Stimulated activated CD8-positive, alpha-beta memory T cell treated with anti-CD3 and anti-CD28 coated beads, Interleukin-4, amount 100 ng/mL, for 48 hours (primary cell): ENCODE data around the gene PARVB.
A peak's percentile ranks its signal among the peaks of the same experiment; 100 is the strongest.
"Not testable (repeated sequence)": the region's sequence is repeated elsewhere in the genome, so short reads cannot be mapped to it uniquely, and the experiment has no call there.

Experiments
- DNase-seq: peaks from one replicate; pipeline ENCODE4 v3.0.0-alpha.2; 2020

PARVB gene

GRCh38 chr22:43999378-43999777, 24.7 kb upstream of the PARVB start:
- no peak for DNase-seq

DNA sequence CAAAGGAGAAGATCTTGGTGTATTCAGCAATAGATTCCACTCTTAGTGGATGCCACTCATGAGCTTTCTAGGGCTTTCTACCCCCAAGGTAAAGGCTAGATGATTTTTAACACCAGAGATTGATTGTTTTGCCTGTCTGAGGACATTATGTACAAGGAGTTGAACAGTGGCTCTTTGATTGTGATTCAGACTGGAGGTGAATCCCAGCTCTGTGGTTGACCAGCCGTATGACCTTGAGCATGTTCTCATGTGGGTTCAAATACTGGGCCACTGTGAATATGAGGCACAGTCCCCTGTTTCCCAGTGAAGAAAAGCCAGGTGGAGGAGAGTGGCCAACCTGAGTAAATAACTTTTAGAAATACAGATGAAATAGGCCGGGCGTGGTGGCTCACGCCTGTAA, 24.0 kb upstream of the PARVB start:
- DNase-seq = no peak

DNA sequence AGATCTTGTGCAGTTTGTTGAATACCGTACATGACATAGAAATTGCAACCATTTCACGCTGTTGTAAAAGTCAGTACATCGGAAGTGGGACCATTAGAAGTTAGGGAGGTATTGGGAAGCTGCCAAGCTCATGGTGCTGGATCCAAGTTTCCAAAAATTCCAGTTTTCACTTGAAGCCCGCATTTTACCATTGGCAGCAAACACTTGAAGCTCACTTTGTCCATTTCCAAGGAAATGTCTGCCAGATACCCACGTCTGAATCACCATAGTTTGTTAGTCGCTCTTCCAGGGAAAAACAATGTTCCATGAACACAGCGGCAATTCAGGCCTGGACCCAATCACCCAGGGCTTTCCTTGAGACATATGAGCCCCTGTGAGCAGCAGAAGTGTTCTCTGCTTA, 22.6 kb upstream of the PARVB start:
- no peak for DNase-seq

GRCh38 chr22:44002324-44002723, 21.8 kb upstream of the PARVB start:
- no peak for DNase-seq

DNA sequence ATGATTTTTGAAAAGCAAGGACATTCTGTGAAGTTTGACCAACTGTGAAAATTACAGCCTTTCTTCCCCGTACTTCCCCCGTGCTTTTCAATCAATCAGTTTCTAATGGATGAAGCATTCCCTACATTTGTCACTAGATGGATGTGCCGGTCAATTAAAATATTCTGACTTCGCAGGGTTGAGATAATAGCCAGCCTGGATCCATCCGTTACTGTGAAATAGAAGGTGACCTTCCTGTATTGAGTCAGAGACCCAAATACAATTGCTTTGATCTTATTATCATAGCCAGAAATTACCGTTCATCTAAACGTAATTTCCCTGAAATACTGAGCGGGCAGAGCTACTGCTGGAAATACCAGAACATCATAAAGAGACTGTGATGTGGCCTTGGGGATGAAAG, 21.1 kb upstream of the PARVB start:
- DNase-seq = no peak

DNA sequence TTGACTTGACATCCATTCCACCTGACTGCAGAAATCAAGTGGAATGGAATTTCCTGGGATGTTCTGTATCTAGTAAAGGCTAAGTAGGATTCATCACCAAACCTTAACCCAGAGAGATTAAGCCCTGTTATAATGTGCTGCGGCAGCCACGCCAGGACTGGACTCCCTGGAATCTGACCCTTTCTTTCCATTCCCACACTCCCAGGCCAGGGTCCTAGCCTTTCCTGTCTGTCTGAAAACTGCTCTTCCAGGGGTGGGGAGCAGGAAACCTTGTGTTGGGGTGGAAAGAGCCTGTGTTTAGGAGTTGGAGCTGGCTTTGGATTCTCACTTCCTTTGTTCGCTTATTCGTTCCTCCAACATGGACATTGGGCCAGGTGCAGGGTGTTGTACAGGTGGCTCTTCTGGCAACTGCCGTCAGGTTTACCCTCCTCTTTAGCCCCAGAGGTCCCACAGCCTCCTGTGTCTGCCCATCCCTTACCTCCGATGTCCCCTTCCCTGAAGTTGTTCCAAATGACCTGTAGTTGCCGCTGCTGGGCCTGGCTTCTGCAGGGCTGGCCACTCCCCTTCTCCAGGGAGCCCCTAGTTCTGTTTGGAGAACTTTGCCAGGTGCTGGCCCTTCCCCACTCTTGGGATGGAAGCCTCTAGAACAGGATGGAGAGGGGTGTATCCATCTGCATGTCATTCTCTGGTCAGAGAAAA, 20.5 kb upstream of the PARVB start:
- no peak for DNase-seq

DNA sequence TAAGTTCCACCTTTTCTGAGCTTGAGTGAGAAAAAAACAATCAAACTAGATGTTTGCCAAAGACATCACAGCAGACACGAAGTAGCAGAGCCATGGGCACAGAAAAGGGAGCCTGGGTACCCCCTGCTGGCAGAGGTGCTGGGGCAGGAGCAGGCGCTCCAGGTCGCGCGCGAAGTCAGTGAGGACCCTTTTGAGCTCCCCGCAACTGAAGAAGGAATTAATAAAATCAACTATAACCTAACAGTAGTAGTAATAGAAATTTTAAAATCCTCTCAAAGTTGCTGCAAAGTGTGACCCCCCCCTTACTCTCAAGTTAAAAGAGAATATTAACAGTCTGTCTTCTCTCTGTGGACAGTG, 20.0 kb upstream of the PARVB start:
- no peak for DNase-seq

DNA sequence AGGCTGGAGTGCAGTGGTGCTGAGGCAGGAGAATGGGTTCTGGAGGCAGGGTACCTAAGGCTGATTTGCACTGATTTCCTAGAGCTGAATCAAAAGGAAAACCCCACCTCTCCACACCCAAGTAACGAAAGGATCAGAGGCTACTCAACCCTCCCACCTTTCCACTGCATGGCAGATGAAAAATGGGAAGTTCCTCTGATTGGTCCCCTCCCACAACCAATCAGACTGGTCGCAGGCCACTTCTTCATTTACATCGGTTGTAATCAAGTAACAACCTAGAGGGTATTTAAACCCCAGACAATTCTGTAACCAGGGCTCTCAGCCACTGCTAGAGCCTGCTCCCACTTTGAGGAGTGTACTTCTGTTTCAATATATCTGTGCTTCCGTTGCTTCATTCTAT, 18.6 kb upstream of the PARVB start:
- DNase-seq = no peak

GRCh38 chr22:44012162-44012561, 11.9 kb upstream of the PARVB start:
- DNase-seq = no peak

- no peak for DNase-seq
Observed at GRCh38 chr22:44012591-44012990, 11.5 kb upstream of the PARVB start.

GRCh38 chr22:44014241-44014640, 9.9 kb upstream of the PARVB start:
- DNase-seq = no peak

GRCh38 chr22:44016586-44016985, 7.5 kb upstream of the PARVB start:
- DNase-seq = not testable (repeated sequence)

GRCh38 chr22:44018594-44018993, 5.5 kb upstream of the PARVB start:
- no peak for DNase-seq

DNA sequence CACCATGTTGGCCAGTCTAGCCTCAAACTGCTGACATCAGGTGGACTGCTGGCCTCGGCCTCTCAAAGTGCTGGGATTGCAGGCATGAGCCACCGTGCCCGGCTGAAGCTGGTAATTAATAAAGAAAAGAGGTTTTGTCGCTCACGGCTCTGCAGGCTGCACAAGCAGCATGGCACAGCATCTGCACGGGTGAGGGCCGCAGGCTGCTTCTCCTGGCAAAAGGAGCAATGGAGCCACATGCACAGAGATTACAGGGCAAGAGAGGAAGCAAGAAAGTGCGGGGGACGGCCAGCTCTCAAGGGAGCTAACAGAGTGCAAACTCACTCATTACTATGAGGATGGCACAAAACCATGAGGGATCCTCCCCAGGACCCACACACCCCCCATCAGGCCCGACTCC, 4.7 kb upstream of the PARVB start:
- DNase-seq = no peak

DNA sequence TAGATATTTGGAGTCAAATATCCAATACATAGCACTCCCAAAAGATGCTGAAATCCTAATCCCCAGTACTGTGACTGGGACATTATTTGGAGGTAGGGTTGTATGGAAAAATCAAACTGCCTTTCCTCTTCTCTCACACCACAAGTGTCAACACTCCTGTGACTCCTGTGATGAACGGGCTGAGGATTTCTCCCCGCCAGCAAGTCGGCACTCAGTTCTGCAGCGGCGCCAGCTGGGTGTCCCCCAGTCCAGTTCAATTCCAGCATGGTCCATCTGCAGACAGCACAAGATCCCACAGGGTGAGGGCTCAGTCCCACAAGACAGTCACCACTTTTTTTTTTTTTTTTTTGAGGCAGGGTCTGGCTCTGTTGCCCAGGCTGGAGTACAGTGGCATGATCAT, 4.3 kb upstream of the PARVB start:
- no peak for DNase-seq

GRCh38 chr22:44020981-44021380, 3.1 kb upstream of the PARVB start:
- DNase-seq = no peak

DNA sequence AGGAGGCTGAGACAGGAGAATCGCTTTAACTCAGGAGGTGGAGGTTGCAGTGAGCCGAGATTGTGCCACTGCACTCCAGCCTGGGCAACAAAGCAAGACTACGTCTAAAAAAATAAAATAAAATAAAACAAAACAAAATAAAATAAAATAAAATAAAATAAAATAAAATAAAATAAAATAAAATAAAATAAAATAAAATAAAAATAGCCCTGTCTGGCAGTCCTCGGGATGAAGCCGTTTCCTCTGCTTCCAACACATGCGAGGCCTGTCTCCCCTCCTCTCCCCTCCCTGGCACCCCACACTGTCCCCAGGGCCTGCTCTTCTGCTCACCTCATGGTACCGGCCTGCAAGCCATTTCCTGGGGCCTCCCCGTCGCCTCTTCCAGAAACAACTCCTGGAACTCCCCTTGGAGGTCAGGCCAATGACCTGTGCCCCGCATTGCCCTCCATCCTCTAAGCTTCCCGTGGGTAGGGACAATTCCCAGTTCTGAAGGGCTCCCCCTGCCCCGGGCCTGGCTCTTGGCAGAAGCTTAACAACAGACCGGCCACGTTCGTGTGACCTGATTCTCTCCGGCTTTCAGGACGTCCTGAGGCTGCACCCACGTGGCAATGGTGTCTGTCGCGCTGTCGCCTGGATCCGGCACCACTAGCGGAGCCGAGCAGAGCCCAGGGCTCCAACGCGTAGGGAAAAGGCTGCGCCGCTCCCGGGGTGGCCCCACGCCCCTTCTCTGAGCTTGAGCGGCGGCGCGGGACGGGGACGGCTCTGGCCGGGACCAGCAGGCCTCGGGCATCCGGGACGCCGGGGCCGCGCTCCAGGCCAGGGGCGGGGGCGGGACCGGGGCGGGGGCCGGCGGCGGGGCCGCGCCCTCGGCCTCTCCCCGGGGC, 456 bp upstream of the PARVB start:
- peak; percentile 57 for DNase-seq

- no peak for DNase-seq
Observed at GRCh38 chr22:44025171-44026065, 1.3 kb downstream of the PARVB start.

DNA sequence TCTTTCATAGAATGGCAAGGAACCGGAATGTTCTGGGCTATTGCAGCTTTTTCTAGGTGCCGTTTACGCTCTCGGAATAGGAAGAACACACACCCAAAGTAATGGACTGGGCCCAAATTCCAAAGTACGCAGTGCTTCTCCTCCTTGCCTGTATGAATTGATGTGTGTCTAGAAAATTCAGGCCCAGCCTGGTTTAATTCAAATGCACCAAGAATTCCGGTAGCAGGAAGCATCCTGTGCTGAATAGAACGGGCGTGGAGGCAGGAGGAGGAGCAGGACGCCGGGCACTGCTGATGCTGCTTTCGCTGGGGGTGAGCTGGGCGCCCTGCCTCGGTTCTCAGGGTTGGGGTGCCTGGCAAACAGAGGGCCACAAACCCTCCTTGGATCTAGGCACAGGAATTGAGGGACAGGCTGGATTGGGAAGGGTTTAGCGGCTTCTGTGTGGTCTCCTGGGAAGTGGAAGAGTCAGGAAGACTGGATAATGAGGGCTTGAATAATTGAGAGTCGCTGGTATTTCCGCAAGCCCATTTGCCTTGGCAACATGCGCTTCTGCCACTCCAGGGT, 2.0 kb downstream of the PARVB start:
- DNase-seq = no peak

DNA sequence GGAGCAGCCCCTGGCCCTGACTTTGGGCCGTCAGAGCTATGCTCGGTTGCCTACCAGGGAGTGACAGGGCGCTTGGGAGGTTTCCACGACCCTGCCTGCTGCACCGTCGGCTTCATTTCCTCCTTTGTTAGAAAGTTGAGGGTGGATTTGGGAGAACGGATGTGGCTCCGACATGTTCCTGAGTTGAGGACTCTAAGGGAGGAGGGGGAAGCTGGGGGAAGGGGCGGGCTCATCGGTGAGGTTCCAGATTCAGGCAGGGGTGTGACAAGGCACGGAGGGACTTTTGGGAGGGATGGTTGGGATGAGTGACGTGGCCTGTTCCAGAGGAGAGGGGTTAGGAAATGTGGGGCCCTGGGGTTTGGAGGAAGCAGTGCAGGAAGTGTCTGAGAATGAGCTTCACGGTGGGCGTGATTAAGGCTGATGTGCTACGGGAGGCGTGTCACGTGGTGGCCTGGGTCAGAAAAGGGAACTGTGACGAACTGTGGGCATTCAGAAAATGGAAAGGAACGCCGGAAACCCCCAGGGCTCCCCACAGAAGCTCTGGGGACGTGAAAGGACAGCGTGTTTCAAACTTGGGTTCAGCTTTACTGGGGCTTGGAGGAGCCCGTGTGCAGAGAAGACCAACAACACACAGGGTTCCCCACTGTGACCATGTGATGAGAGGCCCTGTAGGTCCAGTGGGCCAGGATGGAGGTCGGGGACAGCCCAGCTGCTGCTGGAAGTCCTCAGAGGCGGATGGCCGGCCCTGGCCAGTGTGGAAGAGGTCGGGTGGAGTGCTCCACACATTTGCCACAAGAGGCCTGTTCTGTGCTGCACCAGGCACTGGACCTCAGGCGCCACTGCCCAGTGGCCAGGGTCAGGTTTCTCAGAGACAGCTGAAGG, 2.8 kb downstream of the PARVB start:
- peak; percentile 80 for DNase-seq

DNA sequence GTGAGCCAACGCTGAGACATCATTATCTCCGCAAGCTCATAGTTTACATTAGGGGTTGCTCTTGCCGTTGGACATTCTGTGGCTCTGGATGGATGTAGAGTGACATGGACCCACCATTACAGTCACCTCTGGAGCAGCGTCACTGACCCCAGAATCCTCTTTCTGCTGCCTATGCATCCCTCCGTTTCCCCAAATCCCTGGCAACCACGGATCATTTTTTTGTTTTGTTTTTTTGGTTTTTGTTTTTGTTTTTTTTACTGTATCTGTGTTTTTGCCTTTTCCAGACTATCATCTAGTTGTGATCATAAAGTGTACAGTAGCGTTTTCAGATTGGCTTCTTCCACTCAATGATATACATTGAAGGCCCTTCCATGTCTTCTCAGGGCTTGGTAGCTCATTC, 4.0 kb downstream of the PARVB start:
- no peak for DNase-seq

DNA sequence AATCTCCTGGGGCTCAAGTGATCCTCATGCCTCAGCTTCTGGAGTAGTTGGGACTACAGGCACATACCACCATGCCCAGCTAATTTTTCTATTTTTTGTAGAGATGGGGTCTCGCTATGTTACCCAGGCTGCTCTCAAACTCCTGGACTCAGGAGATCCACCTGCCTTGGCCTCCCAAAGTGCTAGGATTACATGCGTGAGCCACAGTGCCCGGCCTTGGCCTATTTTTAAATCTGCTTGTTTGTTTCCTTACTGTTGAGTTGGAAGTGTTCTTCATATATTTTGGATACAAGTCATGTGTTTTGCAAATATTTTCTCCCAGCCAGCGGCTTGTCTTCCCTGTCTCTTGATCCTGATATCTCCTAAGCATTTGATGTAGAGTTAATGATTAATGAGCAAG, 5.0 kb downstream of the PARVB start:
- no peak for DNase-seq
